DLD1 (cell line): ENCODE measurements around the gene CACNG6.

ENCODE experiments used
- in situ Hi-C: cut with HindIII; loops from 2 replicates; pipeline ENCODE4 v1.10.0; 2017; ENCODE audit warnings: low sequenced_read_pairs

The CACNG6 gene

GRCh38 chr19:53991224-53992113, at the start of gene CACNG6:
CACNG6 (plus strand) TSS chr19:53991637; CDS start chr19:53992878, 1,241 bp downstream.
- in situ Hi-C loops = no loop called here

GRCh38 chr19:53942001-53942786, 49.2 kb upstream of the CACNG6 start:
- in situ Hi-C loops = loop anchor here (25.0 kb wide), 1 partner anchor 95 kb away; no protein-coding TSS in a partner anchor

GRCh38 chr19:53944416-53944815, 47.0 kb upstream of the CACNG6 start:
- in situ Hi-C loops = loop anchor here (25.0 kb wide), 1 partner anchor 93 kb away; no protein-coding TSS in a partner anchor

- in situ Hi-C loops = loop anchor here (25.0 kb wide), 1 partner anchor 92 kb away; no protein-coding TSS in a partner anchor
These were observed 46.5 kb upstream of the CACNG6 start for GRCh38 chr19:53944933-53945332.

- in situ Hi-C loops = loop anchor here (25.0 kb wide), 1 partner anchor 92 kb away; no protein-coding TSS in a partner anchor
These were observed 46.0 kb upstream of the CACNG6 start for GRCh38 chr19:53945441-53945840.

- in situ Hi-C loops = loop anchor here (25.0 kb wide), 1 partner anchor 91 kb away; no protein-coding TSS in a partner anchor
These were observed 45.4 kb upstream of the CACNG6 start for GRCh38 chr19:53945998-53946397.

- in situ Hi-C loops = loop anchor here (25.0 kb wide), 1 partner anchor 90 kb away; no protein-coding TSS in a partner anchor
These were observed 43.8 kb upstream of the CACNG6 start for GRCh38 chr19:53947624-53948023.

- in situ Hi-C loops = loop anchor here (25.0 kb wide), 1 partner anchor 89 kb away; no protein-coding TSS in a partner anchor
These were observed 42.8 kb upstream of the CACNG6 start for GRCh38 chr19:53948611-53949010.

- in situ Hi-C loops = no loop called here
These were observed 40.0 kb upstream of the CACNG6 start for GRCh38 chr19:53951436-53951835.

GRCh38 chr19:53951947-53952346, 39.5 kb upstream of the CACNG6 start:
- in situ Hi-C loops = no loop called here

GRCh38 chr19:53953383-53953782, 38.1 kb upstream of the CACNG6 start:
- in situ Hi-C loops = no loop called here

- in situ Hi-C loops = no loop called here
These were observed 33.8 kb upstream of the CACNG6 start for GRCh38 chr19:53957448-53958167.

- in situ Hi-C loops = no loop called here
These were observed 33.3 kb upstream of the CACNG6 start for GRCh38 chr19:53958168-53958571.

- in situ Hi-C loops = no loop called here
These were observed 32.3 kb upstream of the CACNG6 start for GRCh38 chr19:53958823-53959757.

GRCh38 chr19:53960187-53960586, 31.2 kb upstream of the CACNG6 start:
- in situ Hi-C loops = no loop called here

GRCh38 chr19:53960886-53961285, 30.6 kb upstream of the CACNG6 start:
- in situ Hi-C loops = no loop called here

- in situ Hi-C loops = no loop called here
These were observed 29.7 kb upstream of the CACNG6 start for GRCh38 chr19:53961523-53962356.

- in situ Hi-C loops = no loop called here
These were observed 28.5 kb upstream of the CACNG6 start, which contains the start of gene CACNG8 for GRCh38 chr19:53962887-53963431. CACNG8 (plus strand) TSS chr19:53962937.
